WTC11 (cell line): ENCODE results near the gene ENKUR.

ENCODE experiments used
- CREB1 ChIP-seq: sonication (generic); formaldehyde crosslinking; IDR thresholded peaks from 2 replicates; pipeline ENCODE4 v1.8.0; 2023; ENCODE audit warnings: mild to moderate bottlenecking, missing genetic modification reagents
- CTCF ChIP-seq: fragments of 200-600 bp; IDR thresholded peaks from 2 replicates; pipeline ENCODE4 v1.8.0; 2022; ENCODE audit warnings: antibody characterized with exemption
- E2F4 ChIP-seq: sonication (generic); formaldehyde crosslinking; IDR thresholded peaks from 2 replicates; pipeline ENCODE4 v1.8.1; 2022; ENCODE audit warnings: low read depth, mild to moderate bottlenecking, moderate library complexity, missing genetic modification reagents, borderline replicate concordance
- ELF4 ChIP-seq: sonication (generic); formaldehyde crosslinking; IDR thresholded peaks from 2 replicates; pipeline ENCODE4 v1.8.1; 2022; ENCODE audit warnings: low read depth, mild to moderate bottlenecking, moderate library complexity, missing genetic modification reagents
- MAX ChIP-seq: sonication (generic); formaldehyde crosslinking; IDR thresholded peaks from 2 replicates; pipeline ENCODE4 v1.8.0; 2022; ENCODE audit warnings: mild to moderate bottlenecking, missing genetic modification reagents
- MLX ChIP-seq: sonication (generic); formaldehyde crosslinking; IDR thresholded peaks from 2 replicates; pipeline ENCODE4 v1.8.1; 2023; ENCODE audit warnings: mild to moderate bottlenecking, missing genetic modification reagents, moderate library complexity
- TP53 ChIP-seq: sonication (generic); formaldehyde crosslinking; IDR thresholded peaks from 2 replicates; pipeline ENCODE4 v1.8.1; 2023; ENCODE audit warnings: mild to moderate bottlenecking, missing genetic modification reagents
- USF1 ChIP-seq: sonication (generic); formaldehyde crosslinking; IDR thresholded peaks from 2 replicates; pipeline ENCODE4 v1.8.0; 2022; ENCODE audit warnings: mild to moderate bottlenecking, missing genetic modification reagents
- ZNF121 ChIP-seq: sonication (generic); formaldehyde crosslinking; IDR thresholded peaks from 2 replicates; pipeline ENCODE4 v1.8.0; 2023; ENCODE audit warnings: missing genetic modification reagents
- ZNF263 ChIP-seq: sonication (generic); formaldehyde crosslinking; IDR thresholded peaks from 2 replicates; pipeline ENCODE4 v1.8.1; 2022; ENCODE audit warnings: low read depth, mild to moderate bottlenecking, moderate library complexity, missing genetic modification reagents

- no peak for TF ChIP-seq CTCF
- TF ChIP-seq MAX (CRISPR knock-in tag): no peak
- no peak for TF ChIP-seq MLX (CRISPR knock-in tag)
- TF ChIP-seq TP53: no peak
- no peak for TF ChIP-seq ZNF121
- TF ChIP-seq ZNF263: no peak
- no peak for TF ChIP-seq CREB1 (CRISPR knock-in tag)
- TF ChIP-seq USF1 (CRISPR knock-in tag): no peak
- TF ChIP-seq E2F4 (CRISPR knock-in tag): no peak
- TF ChIP-seq ELF4: no peak
Observed at GRCh38 chr10:24969841-24970281, 46.1 kb downstream of the ENKUR start.
